Gastrocnemius medialis (tissue), 4 donors: ENCODE data around the gene GSTK1. TPM values are rescaled to one million over a fixed set of nuclear protein-coding genes. Genes with fewer than 3 reads are reported as not detected.

Source experiments
- ATAC-seq, 2 donors: fragments of 150-250 bp; one replicate each; pipeline ENCODE4 v1.9.1; 2016
- DNase-seq, 2 donors: peaks; one replicate each; pipeline ENCODE4 v3.0.0-alpha.2; 2019
- H3K27ac ChIP-seq, 4 donors: fragments of 200-600 bp; sonication (generic); 1 replicate in 1 of 4; 2 replicates in 3 of 4; pipeline ENCODE4 v1.5.1; 2016 to 2018; ENCODE audit warnings: mild to moderate bottlenecking in 2 of 4, moderate library complexity in 1 of 4
- H3K27me3 ChIP-seq, 3 donors: fragments of 200-600 bp; sonication (generic) in 2 of 3; 1 replicate in 1 of 3; 2 replicates in 2 of 3; pipeline versions ENCODE4 v1.5.1 to v1.6.0; 2016 to 2019; ENCODE audit warnings: mild to moderate bottlenecking in 1 of 3, moderate library complexity in 1 of 3
- H3K36me3 ChIP-seq, 2 donors: fragments of 200-600 bp; sonication (generic) in 1 of 2; one replicate each; pipeline ENCODE4 v1.5.1; 2017 to 2018
- H3K4me1 ChIP-seq, 2 donors: fragments of 200-600 bp; sonication (generic) in 1 of 2; one replicate each; pipeline ENCODE4 v1.5.1; 2016 to 2017; ENCODE audit warnings: mild to moderate bottlenecking in 2 of 2
- H3K4me3 ChIP-seq, 4 donors: fragments of 200-600 bp; sonication (generic) in 3 of 4; 1 replicate in 1 of 4; 2 replicates in 3 of 4; pipeline ENCODE4 v1.5.1; 2016 to 2019; ENCODE audit warnings: mild to moderate bottlenecking in 2 of 4
- H3K9me3 ChIP-seq, 3 donors: fragments of 200-600 bp; sonication (generic) in 2 of 3; 1 replicate in 1 of 3; 2 replicates in 2 of 3; pipeline ENCODE4 v1.5.1; 2016 to 2019
- POLR2A ChIP-seq, 2 donors: fragments of 450-650 bp; IDR thresholded peaks; one replicate each; pipeline ENCODE4 v1.6.1; 2017; ENCODE audit warnings: antibody characterized with exemption in 2 of 2, mild to moderate bottlenecking in 2 of 2, moderate library complexity in 2 of 2
- in situ Hi-C, 4 donors: fragments of 200-750 bp; cut with MboI; loops; one replicate each; pipeline versions ENCODE4 v1.15.0 to v1.8.0; 2017; ENCODE audit warnings: low sequenced_read_pairs in 4 of 4
- intact Hi-C: fragments of 100-400 bp; cut with DNase I; formaldehyde crosslinking; loops from one replicate; pipeline ENCODE4 v1.15.1; 2023; ENCODE audit warnings: low total_unique reads
- total RNA-seq, 4 donors: library from RNA; depleted of rRNA; stranded (reverse); fragments of >200 nt; gene quantifications; one replicate each; pipeline versions ENCODE4 v1.1.0 to v1.2.3, GENCODE V29; 2016
- TF ChIP-seq, protein P1 (sequence below), 5 experiments: fragments of 450-650 bp in 3 of 5; fragments of 200-600 bp in 2 of 5; sonication (generic) in 2 of 5; IDR thresholded peaks in 4 of 5; conservative IDR thresholded peaks in 1 of 5; 1 replicate in 4 of 5; 2 replicates in 1 of 5; pipeline ENCODE4 v1.5.1; 2016 to 2019; ENCODE audit warnings: antibody characterized with exemption in 5 of 5, mild to moderate bottlenecking in 3 of 5, moderate library complexity in 3 of 5

The GSTK1 gene
- total RNA-seq, 4 donors from 2014 or later: 59.5 to 114 (median 85.0) TPM

DNA sequence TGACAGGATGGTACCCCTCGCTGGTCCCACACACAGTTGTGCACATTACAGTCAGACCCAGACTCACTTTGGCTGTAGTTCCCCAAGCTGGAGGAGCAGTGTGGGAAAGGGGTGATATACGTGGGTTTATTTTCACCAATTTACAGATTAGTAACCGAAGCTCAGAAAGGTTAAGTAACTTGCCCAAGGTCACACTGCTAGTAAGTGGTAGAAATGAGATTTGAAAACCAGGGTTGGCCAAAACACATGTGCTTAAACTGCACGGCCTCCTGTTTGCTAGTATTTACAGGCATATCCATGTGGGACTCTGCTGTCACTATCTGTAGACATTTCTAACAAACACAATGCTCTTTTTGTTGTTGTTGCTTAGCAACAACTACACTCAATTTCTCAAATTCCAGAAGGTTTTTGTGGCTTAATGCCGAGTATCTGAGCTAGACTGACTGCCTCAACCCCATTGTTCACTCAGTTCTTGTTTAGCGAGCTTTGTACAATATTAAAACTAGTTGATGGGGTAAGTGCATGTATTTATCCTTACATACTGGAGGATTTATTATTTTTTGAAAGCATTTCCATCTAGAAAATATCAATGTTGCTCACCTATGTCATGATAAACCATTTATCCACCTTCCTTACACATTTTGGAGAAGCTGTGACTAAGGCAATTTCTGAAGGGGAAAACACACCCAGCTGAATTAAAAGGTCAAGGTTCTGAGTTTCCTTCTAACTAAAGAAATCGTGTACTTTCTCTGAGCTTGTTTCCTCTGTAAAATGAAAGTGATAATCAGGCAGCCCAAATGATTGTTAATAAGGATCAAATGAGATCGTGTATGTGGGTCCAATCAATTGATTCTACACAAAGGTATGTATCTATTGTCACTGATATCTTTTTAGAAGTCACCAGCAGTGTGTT lies 16.2 kb downstream of the GSTK1 start:
- ATAC-seq (peak; percentile 18 to 33), DNase-seq (no peak)
- intact Hi-C loops (no loop called here), in situ Hi-C loops (loop anchor here in 1 of 4 donors (25.0 kb wide), 1 partner anchor 608 kb away; no protein-coding TSS in a partner anchor)
- Histone ChIP-seq H3K4me1 (peaks cover 4 to 6% of the 10 kb centered on the region in 2 donors), H3K27ac (peak overlapping the region; percentile 28 to 54 (median 44)), H3K27me3 (no peaks in the 10 kb centered on the region), H3K9me3 (no peaks in the 10 kb centered on the region), H3K36me3 (no peaks in the 10 kb centered on the region), H3K4me3 (no peak overlapping the region)
- TF ChIP-seq, protein P1, sequence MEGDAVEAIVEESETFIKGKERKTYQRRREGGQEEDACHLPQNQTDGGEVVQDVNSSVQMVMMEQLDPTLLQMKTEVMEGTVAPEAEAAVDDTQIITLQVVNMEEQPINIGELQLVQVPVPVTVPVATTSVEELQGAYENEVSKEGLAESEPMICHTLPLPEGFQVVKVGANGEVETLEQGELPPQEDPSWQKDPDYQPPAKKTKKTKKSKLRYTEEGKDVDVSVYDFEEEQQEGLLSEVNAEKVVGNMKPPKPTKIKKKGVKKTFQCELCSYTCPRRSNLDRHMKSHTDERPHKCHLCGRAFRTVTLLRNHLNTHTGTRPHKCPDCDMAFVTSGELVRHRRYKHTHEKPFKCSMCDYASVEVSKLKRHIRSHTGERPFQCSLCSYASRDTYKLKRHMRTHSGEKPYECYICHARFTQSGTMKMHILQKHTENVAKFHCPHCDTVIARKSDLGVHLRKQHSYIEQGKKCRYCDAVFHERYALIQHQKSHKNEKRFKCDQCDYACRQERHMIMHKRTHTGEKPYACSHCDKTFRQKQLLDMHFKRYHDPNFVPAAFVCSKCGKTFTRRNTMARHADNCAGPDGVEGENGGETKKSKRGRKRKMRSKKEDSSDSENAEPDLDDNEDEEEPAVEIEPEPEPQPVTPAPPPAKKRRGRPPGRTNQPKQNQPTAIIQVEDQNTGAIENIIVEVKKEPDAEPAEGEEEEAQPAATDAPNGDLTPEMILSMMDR (IDR thresholded peaks at IDR 0.05 in 4 of 5, conservative IDR thresholded peaks at IDR 0.05 in 1 of 5): no peak
- no peak for TF ChIP-seq POLR2A (IDR thresholded peaks at IDR 0.05)

DNA sequence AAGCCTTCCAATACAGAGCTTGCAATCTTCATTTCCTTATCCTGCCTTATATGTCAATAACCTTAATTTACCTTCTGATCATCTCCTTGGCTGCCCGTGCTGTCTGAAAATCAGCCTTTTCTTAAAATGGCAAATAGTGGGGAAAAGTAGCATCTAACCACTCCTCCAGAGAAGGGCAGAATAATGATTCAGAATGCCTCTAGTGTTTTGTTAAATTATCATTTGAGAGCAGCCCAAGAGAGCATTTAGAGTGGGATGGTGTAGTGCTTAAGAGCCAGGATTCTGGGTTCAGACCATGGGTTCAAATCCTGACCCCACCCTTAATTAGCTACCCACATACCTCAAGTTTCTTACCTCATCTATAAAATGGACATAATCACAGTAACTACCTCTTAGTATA lies 16.9 kb downstream of the GSTK1 start:
- H3K36me3 ChIP-seq: no peaks in the 10 kb centered on the region
- ATAC-seq: no peak
- H3K9me3 ChIP-seq: no peaks in the 10 kb centered on the region
- peaks cover 4 to 6% of the 10 kb centered on the region in 2 donors for H3K4me1 ChIP-seq
- TF ChIP-seq, protein P1 (IDR thresholded peaks at IDR 0.05 in 4 of 5, conservative IDR thresholded peaks at IDR 0.05 in 1 of 5): no peak
- no peak for TF ChIP-seq POLR2A (IDR thresholded peaks at IDR 0.05)
- no peaks in the 10 kb centered on the region for H3K27me3 ChIP-seq
- intact Hi-C loops: no loop called here
- H3K4me3 ChIP-seq: no peak overlapping the region
- in situ Hi-C loops: loop anchor here in 1 of 4 donors (25.0 kb wide), 1 partner anchor 607 kb away; no protein-coding TSS in a partner anchor
- DNase-seq: no peak
- peak overlapping the region; percentile 28 to 54 (median 44) for H3K27ac ChIP-seq

DNA sequence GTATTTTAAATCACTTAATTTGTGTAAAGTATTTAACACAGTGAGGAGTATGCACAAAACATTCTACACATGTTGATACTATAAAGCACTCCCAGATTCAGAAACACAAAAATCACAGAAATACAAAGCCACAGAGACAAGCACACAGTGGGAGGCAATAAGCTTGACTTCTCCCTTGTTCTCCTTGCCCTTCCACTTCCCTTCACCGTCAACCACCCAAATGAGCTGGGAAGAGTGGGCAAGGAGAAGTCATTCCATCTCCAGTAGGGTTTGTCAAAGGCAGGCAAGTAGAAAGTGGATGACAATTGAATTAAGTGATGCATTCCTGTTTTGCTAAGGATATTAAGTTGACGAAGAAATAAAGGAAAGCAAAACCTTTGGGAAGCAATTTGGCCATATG lies 17.3 kb downstream of the GSTK1 start:
- no peaks in the 10 kb centered on the region for H3K36me3 ChIP-seq
- intact Hi-C loops (no loop called here), in situ Hi-C loops (loop anchor here in 1 of 4 donors (25.0 kb wide), 1 partner anchor 607 kb away; no protein-coding TSS in a partner anchor)
- no peak overlapping the region for H3K4me3 ChIP-seq
- ATAC-seq: no peak
- no peaks in the 10 kb centered on the region for H3K27me3 ChIP-seq
- no peak for DNase-seq
- H3K9me3 ChIP-seq: no peaks in the 10 kb centered on the region
- peaks cover 4 to 6% of the 10 kb centered on the region in 2 donors for H3K4me1 ChIP-seq
- TF ChIP-seq, protein P1 (IDR thresholded peaks at IDR 0.05 in 4 of 5, conservative IDR thresholded peaks at IDR 0.05 in 1 of 5): no peak
- TF ChIP-seq POLR2A (IDR thresholded peaks at IDR 0.05): no peak
- H3K27ac ChIP-seq: peak overlapping the region in 1 of 4 donors; percentile 28

DNA sequence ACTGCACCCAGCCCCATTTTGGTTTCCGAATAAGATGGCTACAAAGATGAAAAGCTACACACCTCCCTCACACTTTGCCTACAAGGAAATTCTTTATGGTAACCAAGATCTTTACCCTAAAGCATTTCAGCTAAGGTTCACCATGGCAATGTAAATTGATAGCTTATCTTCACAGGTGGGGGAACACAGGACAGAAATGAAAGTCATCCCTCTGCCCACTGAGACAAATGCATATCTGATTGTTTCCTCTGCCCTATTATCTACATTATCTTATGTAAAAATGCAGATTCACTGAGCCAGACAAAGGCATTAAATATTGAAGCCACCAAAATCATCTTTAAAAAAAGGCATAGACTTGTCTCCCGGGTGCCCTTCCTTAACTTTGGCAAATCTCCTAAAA lies 18.3 kb downstream of the GSTK1 start:
- Histone ChIP-seq H3K27me3 (no peaks in the 10 kb centered on the region), H3K4me1 (peaks cover 4 to 6% of the 10 kb centered on the region in 2 donors), H3K36me3 (no peaks in the 10 kb centered on the region), H3K27ac (no peak overlapping the region), H3K4me3 (no peak overlapping the region), H3K9me3 (no peaks in the 10 kb centered on the region)
- TF ChIP-seq, protein P1 (IDR thresholded peaks at IDR 0.05 in 4 of 5, conservative IDR thresholded peaks at IDR 0.05 in 1 of 5): no peak
- no peak for TF ChIP-seq POLR2A (IDR thresholded peaks at IDR 0.05)
- intact Hi-C loops: no loop called here
- DNase-seq (no peak), ATAC-seq (no peak)
- in situ Hi-C loops: loop anchor here in 1 of 4 donors (25.0 kb wide), 1 partner anchor 606 kb away; no protein-coding TSS in a partner anchor
